GM19455 (cell line): ENCODE measurements around the gene ATP8B1.
"Not testable (repeated sequence)": the region's sequence is repeated elsewhere in the genome, so short reads cannot be mapped to it uniquely, and the experiment has no call there.

ENCODE experiments used
- ATAC-seq: cut with Tn5 transposase; IDR thresholded peaks from one replicate; pipeline ENCODE4 v1.9.1; 2021; ENCODE audit not compliant: unreplicated experiment

Gene ATP8B1

GRCh38 chr18:57677262-57678211 lies 125.6 kb downstream of the ATP8B1 start:
- no peak for ATAC-seq

GRCh38 chr18:57674891-57675290 lies 128.2 kb downstream of the ATP8B1 start:
- no peak for ATAC-seq

- ATAC-seq = no peak
These were observed 133.1 kb downstream of the ATP8B1 start for GRCh38 chr18:57670046-57670445.

- ATAC-seq = no peak
These were observed 135.1 kb downstream of the ATP8B1 start for GRCh38 chr18:57668021-57668420.

GRCh38 chr18:57666818-57667497 lies 136.2 kb downstream of the ATP8B1 start:
- ATAC-seq = no peak

- ATAC-seq = no peak
These were observed 138.4 kb downstream of the ATP8B1 start for GRCh38 chr18:57664568-57665165.

- ATAC-seq = no peak
These were observed 142.2 kb downstream of the ATP8B1 start for GRCh38 chr18:57660961-57661360.

- ATAC-seq = no peak
These were observed 143.5 kb downstream of the ATP8B1 start for GRCh38 chr18:57659460-57660102.

- no peak for ATAC-seq
These were observed 145.6 kb downstream of the ATP8B1 start for GRCh38 chr18:57657542-57657941.

- no peak for ATAC-seq
These were observed 147.4 kb downstream of the ATP8B1 start for GRCh38 chr18:57655740-57656139.

GRCh38 chr18:57651914-57652313 lies 151.2 kb downstream of the ATP8B1 start:
- no peak for ATAC-seq

- peak; percentile 88 for ATAC-seq
These were observed 153.3 kb downstream of the ATP8B1 start for GRCh38 chr18:57649556-57650500.

- ATAC-seq = no peak
These were observed 154.7 kb downstream of the ATP8B1 start for GRCh38 chr18:57648414-57648813.

- no peak for ATAC-seq
These were observed 158.6 kb downstream of the ATP8B1 start for GRCh38 chr18:57644540-57644939.

GRCh38 chr18:57643726-57644125 lies 159.4 kb downstream of the ATP8B1 start:
- ATAC-seq = not testable (repeated sequence)

GRCh38 chr18:57642462-57642861 lies 160.7 kb downstream of the ATP8B1 start:
- ATAC-seq = not testable (repeated sequence)

- no peak for ATAC-seq
These were observed 162.4 kb downstream of the ATP8B1 start for GRCh38 chr18:57640749-57641148.

GRCh38 chr18:57640236-57640635 lies 162.9 kb downstream of the ATP8B1 start:
- ATAC-seq = no peak

GRCh38 chr18:57635003-57635822 lies 167.9 kb downstream of the ATP8B1 start:
- ATAC-seq = no peak
